Left forelimb (tissue), 1 donor: ENCODE measurements around the gene SLC3A2.
"Not testable (repeated sequence)": the region's sequence is repeated elsewhere in the genome, so short reads cannot be mapped to it uniquely, and the experiment has no call there.

Experiments
- DNase-seq: peaks from one replicate; pipeline ENCODE4 v3.0.0-alpha.2; 2018; ENCODE audit warnings: low spot score

The SLC3A2 gene

DNA sequence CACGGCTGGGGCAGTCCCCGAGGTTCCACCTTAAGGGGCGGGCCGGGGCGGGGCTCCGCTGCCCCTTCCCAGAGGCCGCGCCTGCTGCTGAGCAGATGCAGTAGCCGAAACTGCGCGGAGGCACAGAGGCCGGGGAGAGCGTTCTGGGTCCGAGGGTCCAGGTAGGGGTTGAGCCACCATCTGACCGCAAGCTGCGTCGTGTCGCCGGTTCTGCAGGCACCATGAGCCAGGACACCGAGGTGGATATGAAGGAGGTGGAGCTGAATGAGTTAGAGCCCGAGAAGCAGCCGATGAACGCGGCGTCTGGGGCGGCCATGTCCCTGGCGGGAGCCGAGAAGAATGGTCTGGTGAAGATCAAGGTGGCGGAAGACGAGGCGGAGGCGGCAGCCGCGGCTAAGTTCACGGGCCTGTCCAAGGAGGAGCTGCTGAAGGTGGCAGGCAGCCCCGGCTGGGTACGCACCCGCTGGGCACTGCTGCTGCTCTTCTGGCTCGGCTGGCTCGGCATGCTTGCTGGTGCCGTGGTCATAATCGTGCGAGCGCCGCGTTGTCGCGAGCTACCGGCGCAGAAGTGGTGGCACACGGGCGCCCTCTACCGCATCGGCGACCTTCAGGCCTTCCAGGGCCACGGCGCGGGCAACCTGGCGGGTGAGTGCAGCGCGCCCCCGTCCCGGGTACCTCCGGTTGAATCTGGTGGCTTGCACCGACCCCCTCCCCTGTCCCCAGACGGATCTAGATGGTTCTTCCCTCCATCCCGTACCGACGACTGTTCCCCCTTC lies at the start of gene SLC3A2:
Gene SLC3A2, plus strand, starts transcription at position 94 of the 776 bp plus-strand sequence. Its CDS starts 128 bp downstream, at position 222.
- DNase-seq: peak; percentile 94

- DNase-seq: no peak
These were observed 49.7 kb upstream of the SLC3A2 start for GRCh38 chr11:62830904-62831519.

DNA sequence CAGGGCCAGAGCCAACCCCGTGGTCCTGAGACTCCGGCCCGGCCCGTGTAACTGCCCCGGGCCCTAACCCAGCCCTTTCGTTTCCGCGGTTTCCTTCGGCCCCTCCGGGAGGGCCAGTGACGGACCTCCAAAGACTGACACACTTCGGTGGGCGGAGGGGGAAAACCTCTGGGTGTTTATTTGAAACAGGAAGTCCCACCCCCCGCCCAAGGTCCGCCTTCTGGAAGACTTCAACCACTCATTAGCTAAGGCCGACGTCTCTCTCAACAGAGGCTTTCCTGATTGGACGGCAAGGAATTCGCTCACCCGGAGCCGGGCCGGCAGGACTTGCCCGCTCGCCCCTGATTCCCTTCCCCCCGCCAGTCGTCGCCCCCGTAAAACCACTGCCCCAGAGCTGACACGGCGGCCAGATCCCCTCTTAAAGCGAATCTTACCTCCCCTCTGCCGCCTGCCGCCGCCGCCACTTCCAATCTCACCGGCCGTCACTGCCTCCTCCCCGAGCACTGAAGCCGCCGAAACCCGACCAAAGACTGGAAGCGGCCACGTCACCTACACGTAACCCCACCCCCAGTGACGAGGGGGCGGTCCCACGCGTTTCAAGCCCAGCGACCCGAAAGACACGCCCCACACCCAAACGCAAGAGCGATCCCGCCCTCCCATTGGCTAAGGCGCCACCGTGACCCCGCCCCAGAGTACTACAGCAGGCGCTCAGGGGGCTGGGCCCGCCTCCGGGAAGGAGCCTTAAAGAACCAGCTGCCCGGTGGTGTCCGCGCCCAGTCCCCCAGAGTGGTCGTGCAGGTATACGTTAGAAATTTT lies 49.0 kb upstream of the SLC3A2 start, which contains the start of gene STX5:
Gene STX5, minus strand, starts transcription at position 532 of the 816 bp plus-strand sequence. CDS start 808 bp downstream, outside the sequence.
- peak; percentile 100 for DNase-seq

DNA sequence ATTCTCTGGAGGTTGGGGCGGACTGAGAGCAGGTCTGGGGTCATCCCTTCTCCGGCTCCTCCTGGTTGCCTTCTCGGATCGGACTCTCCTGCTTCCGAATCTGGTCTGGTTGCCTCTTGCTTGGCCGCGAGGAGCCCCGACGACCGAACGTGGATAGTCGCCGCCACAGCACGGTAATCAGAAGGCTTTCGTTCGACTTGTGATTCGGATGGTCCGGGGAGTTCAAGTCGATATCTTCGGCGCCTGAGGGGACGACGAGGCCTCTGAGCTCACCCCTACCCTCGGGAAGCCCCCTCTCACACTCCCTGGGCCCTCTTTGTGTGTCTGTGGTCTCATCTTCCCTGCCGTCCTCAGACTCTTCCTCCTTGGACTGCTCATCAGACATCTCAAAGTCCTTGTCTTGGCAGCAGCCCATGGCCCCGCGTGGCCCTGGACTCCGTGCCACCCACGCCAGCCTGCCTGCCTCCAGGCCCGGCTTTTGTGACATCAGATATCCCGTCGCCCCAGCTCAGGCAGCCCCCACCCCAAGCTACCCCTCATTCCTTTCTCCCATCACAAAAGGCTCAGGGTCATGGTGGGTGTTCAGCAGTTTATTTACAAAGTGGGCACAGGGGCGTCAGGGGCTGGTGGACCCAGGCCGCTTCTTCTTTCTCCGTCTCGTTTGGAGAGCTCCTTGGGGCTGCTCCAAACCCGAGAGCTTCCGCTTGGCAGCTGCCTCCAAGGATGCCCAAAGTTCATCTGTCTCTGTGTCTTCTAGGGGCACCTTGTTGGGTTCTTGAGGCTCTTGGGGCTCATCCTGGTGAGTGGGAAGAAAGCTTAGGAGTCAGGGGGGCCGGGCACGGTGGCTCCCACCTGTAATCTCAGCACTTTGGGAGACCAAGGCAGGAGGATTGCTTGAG lies 48.1 kb upstream of the SLC3A2 start, which contains the start of gene TEX54:
Gene TEX54, minus strand, starts transcription at position 506 of the 899 bp plus-strand sequence.
- no peak for DNase-seq

- no peak for DNase-seq
These were observed 45.4 kb upstream of the SLC3A2 start for GRCh38 chr11:62835336-62835735.

DNA sequence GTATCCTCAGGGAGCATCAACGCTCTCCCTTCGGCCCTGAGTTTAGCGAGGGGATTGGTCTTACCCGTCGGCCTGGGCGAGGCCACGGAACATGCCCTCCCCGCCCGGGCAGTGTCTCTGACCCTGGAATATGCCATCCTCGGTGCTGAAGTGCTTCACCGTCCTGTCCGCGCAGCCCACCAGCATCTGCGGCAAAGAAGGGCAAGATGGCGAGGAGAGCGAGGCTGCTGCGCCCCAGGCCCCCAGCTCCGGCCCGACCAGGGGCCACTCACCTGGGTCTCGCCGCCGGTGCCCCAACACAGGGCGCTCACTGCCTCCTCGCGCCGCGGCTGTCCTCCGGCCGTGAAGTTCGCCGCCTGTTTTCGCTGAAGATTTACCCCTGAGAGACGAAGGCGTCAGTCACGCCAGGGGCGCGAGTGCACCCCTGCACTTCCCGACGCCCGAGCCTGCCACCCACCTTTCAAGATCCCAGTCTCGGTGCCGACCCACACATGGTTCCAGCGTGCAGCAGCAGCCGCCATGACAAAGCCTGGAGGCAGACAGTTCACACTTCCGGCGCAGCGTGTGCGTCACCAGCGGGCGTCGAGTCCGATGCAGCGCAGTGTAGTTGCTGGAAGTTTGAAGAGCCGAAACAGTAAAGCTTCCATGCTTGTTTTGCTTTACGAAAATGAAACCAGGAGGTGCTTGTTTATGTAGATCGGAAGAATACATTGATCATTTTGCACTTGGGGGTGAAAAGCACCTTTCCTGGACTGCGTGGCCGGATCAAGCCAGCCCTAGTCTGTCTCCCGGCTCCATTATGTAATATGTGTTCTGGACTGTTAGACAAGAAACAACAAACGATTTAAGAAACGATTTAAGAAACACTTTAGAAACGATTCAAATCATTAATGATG lies 41.4 kb upstream of the SLC3A2 start, which contains the start of gene WDR74:
Gene WDR74, minus strand, starts transcription at position 541 of the 896 bp plus-strand sequence. Its CDS starts 20 bp downstream, at position 521.
- peak; percentile 95 for DNase-seq

GRCh38 chr11:62840721-62841360 lies 39.9 kb upstream of the SLC3A2 start:
- peak; percentile 78 for DNase-seq

GRCh38 chr11:62841361-62842170 lies 39.1 kb upstream of the SLC3A2 start:
- DNase-seq: peak; percentile 92

- peak; percentile 89 for DNase-seq
These were observed 38.4 kb upstream of the SLC3A2 start for GRCh38 chr11:62842171-62842741.

GRCh38 chr11:62842891-62843290 lies 37.8 kb upstream of the SLC3A2 start:
- DNase-seq: not testable (repeated sequence)

GRCh38 chr11:62843466-62843865 lies 37.2 kb upstream of the SLC3A2 start:
- no peak for DNase-seq

- no peak for DNase-seq
These were observed 36.5 kb upstream of the SLC3A2 start for GRCh38 chr11:62844154-62844553.

- DNase-seq: no peak
These were observed 34.5 kb upstream of the SLC3A2 start for GRCh38 chr11:62846177-62846576.

DNA sequence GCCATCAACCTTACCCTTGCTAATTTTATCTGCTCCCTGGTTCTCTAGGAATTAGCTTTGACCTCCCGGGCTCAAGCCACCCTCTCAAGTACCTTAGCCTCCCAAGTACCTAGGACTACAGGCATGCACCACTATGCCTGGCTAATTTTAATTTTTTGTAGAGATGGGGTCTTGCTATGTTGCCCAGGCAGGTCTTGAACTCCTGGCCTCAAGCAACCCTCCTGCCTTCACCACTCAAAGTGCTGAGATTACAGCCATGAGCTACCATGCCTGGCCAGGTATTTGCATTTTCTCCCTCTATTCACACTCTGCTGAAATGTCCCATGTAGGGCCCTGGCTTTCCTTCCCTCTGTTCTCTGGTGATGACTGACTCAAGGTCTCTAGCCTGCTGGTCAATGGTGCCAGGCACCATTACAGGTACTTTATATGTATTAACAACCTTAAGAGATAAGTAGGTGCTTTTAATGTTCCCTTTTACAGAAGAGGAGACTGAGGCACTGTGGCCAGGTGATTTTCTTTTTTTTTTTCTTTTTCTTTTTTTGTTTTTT lies 32.9 kb upstream of the SLC3A2 start:
- DNase-seq: no peak

GRCh38 chr11:62850911-62851806 lies 29.5 kb upstream of the SLC3A2 start:
- no peak for DNase-seq

- DNase-seq: no peak
These were observed 28.7 kb upstream of the SLC3A2 start for GRCh38 chr11:62851807-62852522.
